NCI-H128 (cell line): ENCODE results near the gene AP2A1.

Experiments used
- DNase-seq: peaks from one replicate; lab custom pipeline; 2025; ENCODE audit not compliant: unreplicated experiment; lab: John Stamatoyannopoulos, UW

The AP2A1 gene

DNA sequence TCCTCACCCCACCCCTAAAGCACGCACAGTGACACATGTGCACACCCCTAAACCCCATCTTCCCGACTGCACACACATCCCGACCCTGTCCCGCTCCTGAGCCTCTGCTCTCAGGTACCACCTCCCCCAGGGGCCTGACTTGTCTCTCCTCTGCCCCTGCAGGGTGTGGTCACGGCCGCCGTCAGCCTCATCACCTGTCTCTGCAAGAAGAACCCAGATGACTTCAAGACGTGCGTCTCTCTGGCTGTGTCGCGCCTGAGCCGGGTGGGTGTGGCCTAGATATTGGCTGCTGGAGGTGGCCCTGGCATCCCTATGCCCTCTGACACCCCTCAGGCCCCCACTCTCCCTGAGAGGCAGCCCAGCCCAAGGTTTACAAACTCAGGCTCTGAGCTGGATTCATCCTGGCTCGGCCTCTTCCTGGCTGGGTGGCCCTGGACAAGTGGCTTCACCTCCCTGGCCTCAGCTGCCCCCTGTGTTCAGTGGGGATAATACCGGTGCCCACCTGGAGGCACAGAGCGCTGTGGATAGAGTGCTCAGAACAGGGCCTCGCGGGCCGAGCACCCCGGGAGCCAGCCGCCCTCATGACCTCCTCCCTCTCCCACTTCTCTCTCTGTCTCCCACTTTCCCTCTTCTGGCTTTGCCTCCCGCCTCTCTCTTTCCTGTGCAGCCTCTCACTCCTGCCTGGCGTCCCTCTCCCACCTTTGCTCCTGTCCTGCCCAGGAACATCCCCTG lies 26.2 kb downstream of the AP2A1 start:
- DNase-seq: no peak

GRCh38 chr19:49793561-49793840 lies 26.7 kb downstream of the AP2A1 start:
- DNase-seq: no peak

DNA sequence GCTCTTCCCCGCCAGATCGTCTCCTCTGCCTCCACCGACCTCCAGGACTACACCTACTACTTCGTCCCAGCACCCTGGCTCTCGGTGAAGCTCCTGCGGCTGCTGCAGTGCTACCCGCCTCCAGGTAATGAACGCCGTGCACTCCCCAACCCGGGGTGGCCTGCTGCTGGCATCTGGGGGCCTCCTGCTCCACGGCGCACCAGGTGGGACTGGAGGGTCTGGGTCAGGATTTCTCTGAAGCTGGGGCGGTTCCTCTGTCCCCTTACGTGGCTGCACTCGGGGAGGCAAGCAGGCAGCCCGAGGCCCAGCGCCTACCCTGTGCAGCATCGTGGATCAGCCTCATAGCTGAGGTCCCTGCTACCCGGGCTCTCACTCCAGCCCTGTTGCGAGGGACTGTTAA lies 28.8 kb downstream of the AP2A1 start:
- no peak for DNase-seq

DNA sequence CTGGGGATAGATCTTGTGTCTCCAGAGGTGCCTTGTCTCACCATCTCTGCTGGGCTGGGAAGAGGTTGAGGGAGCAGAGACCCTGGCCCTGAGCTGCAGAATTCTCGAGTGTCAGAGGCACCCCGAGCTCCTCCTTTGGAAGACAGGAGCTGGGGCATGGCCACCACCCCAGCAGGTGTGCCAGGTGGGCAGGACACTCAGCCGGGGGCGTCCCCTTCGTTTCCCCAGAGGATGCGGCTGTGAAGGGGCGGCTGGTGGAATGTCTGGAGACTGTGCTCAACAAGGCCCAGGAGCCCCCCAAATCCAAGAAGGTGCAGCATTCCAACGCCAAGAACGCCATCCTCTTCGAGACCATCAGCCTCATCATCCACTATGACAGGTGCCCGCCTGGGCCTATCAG lies 31.8 kb downstream of the AP2A1 start:
- no peak for DNase-seq

GRCh38 chr19:49799271-49799797 lies 32.5 kb downstream of the AP2A1 start:
- DNase-seq: no peak

- no peak for DNase-seq
Measured at GRCh38 chr19:49799798-49800376, 33.1 kb downstream of the AP2A1 start.

DNA sequence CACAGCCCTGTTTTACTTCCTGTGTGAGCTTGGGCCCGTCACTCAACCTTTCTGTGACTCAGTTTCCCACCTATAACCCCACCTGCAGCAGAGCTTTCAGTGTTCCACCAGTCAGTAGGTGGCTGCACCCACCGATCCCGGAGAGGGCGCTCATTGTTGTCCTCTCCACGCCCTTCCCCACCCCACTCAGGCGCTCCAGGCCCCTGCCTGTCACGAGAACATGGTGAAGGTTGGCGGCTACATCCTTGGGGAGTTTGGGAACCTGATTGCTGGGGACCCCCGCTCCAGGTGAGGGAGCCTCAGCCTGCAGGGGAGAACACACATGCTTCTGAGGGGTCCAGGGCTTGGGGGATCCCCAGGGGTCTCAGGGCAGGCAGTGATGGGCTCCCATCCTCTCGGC lies 34.0 kb downstream of the AP2A1 start:
- no peak for DNase-seq

- no peak for DNase-seq
Measured at GRCh38 chr19:49801401-49801888, 34.6 kb downstream of the AP2A1 start.

GRCh38 chr19:49801966-49802661 lies 35.3 kb downstream of the AP2A1 start:
- peak; percentile 74 for DNase-seq

DNA sequence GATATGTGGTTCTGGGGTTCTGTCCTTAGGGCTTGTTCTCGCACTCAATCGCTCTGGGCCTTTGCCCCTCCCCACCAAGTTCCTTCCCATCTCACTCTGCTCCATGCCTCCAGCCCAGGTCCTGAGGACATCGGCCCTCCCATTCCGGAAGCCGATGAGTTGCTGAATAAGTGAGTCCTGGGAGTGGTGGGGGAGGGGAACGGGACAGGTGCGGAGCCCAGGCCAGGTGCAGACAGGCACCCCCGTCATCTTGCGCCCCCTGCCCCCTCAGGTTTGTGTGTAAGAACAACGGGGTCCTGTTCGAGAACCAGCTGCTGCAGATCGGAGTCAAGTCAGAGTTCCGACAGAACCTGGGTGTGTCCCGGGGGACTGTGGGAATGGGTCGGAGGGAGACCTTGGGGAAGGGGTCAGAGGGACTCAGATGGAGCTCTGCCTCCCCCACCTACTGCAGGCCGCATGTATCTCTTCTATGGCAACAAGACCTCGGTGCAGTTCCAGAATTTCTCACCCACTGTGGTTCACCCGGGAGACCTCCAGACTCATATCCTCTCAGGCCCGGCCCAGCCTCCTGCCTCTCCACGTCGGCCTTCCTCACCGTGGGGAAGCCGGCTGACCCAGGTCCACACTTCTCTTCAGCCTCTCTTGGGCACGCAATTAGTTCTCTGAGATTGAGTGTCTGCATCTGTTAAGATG lies 36.2 kb downstream of the AP2A1 start:
- no peak for DNase-seq

DNA sequence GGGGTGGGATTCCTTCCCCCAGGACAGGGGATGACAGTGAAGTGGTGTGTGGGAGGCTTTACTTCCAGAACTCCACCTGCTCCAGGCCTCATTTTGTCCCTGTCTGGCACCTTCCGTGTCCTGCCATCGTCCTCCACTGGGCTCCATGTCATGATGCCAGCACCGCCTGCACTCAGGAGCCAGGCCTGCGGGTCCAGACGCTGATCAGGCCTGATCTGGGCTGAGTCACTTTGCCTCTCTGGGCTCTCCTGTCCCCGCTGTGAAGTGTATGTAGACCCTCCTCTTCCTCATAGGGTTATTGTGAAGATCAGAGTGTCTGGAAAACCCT lies 36.7 kb downstream of the AP2A1 start:
- no peak for DNase-seq

- no peak for DNase-seq
Measured at GRCh38 chr19:49805822-49806619, 39.2 kb downstream of the AP2A1 start.

DNA sequence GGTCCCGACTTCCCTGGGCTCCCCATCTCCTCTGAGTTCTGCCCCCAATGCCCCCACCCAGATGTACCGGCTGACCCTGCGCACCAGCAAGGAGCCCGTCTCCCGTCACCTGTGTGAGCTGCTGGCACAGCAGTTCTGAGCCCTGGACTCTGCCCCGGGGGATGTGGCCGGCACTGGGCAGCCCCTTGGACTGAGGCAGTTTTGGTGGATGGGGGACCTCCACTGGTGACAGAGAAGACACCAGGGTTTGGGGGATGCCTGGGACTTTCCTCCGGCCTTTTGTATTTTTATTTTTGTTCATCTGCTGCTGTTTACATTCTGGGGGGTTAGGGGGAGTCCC lies 39.8 kb downstream of the AP2A1 start:
- no peak for DNase-seq

- DNase-seq: no peak
Measured at GRCh38 chr19:49807058-49807903, 40.5 kb downstream of the AP2A1 start.

DNA sequence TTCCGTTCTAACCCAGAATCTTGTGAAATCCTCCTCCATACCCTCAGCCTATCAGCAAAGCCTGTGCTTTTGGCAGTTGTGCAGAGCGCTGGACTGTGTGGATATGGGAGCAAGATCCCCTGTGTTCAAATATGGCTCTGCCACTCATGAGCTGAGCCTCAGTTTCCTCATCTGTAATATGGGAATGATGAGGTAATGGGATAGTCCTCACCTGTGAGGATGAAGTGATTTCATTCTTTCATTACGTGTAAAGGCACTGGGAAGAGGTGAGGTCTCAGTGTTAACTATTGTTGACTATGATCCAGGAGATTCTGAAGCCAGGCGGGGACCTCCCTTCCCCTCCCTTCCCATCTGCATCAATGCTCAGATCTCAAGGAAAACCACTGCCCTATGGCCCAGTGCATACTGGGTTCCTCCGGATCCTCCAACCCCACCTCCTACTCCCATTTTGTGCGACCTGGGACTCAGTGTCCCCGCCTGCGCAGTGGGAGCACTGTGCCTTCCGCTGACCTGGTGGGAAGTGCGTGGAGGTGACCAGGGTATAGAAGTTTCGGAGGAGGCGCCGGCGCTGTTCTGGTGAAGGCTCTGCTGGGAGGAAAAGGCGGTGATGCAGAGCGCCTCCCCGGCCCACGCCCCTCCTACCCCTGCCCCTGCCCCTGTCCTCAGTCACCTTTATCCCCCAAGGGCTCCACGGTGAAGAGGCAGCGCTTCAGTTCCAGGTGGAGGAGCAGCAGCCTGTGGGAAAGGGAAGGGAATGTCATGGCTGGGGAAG lies 41.3 kb downstream of the AP2A1 start:
- DNase-seq: no peak

- peak; percentile 81 for DNase-seq
Measured at GRCh38 chr19:49808711-49809159, 41.9 kb downstream of the AP2A1 start.

DNA sequence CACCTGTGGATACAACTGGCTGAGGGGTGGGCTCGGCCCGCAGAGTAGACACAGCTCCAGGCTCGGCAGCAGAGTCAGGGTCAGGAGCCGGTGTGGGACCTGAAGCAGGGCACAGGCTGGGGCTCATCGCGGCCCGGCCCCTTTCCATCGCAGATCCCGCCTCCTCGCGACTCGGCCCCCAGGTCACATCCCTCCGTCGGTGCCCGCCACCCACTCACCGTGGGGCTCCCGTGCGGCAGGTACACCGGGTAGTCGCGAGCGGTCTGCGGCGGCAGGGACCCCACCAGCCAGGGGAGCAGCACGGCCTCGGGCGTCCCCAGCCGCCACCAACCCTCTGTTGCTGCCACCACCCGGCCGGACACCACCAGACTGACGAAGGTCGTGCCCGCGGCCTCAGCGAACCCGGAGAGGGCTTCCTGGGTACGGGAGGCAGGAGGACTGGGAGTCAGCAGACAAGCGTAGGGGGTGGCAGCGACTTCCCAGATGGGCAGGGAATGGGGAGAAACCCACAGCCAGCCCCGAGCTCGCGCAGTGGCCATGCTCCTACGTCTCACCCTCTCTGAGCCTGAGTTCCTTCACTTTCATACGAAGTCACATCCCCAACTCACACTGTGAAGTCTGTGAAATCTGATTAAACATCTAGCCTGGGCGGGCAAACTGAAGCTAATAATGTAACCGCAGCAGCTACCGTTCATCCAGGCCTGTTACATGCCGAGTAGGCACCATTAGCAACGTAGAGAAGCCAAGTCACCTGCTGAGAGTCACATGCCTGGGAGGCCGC lies 42.5 kb downstream of the AP2A1 start:
- DNase-seq: peak; percentile 24

GRCh38 chr19:49809941-49810389 lies 43.2 kb downstream of the AP2A1 start:
- DNase-seq: no peak
